Measurements from ENCODE around the gene SLC8A3.

DNA sequence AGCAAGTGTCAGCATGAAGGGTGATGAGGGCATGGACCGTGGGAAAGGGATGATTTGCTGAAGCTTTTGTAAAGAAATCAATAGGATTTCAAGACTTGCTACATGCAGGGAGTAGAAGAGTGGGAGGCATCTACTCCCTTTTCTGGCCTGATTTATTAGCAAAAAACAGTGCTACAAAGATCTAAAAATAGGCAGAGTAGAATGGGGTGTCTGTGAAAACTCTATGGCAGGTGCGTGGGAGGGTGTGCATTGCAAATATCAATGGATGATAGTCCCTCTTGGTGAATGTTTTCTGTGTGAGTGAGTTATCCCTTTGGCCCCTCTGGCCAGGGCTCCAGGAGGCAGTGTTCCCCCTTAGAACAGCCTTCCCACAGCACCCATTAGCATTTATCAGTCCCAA lies 170.5 kb downstream of the SLC8A3 start:
- TF ChIP-seq ZNF274 (IDR thresholded peaks at IDR 0.05; ENCODE audit: low read depth, low read length) (no peak), YY1 (IDR thresholded peaks at IDR 0.05; ENCODE audit: insufficient read depth, insufficient read length) (no peak)
